HEK293 (cell line): ENCODE results near the gene ANKH.

Source experiments
- EGR2 ChIP-seq: fragments of 450-650 bp; formaldehyde crosslinking; IDR thresholded peaks from 2 replicates; pipeline ENCODE4 v1.5.1; 2016; ENCODE audit warnings: low read depth, missing biosample characterization, missing genetic modification characterization
- GLI4 ChIP-seq: fragments of 450-650 bp; formaldehyde crosslinking; IDR thresholded peaks from 2 replicates; pipeline ENCODE4 v1.5.1; 2016; ENCODE audit warnings: missing biosample characterization, missing genetic modification characterization
- HOXC10 ChIP-seq: sonication (generic); formaldehyde crosslinking; IDR thresholded peaks from 2 replicates; pipeline ENCODE4 v1.8.1; 2023; ENCODE audit warnings: mild to moderate bottlenecking, missing genetic modification reagents
- KLF8 ChIP-seq: fragments of 450-650 bp; formaldehyde crosslinking; IDR thresholded peaks from 2 replicates; pipeline ENCODE4 v1.5.1; 2016; ENCODE audit warnings: missing biosample characterization, missing genetic modification characterization
- SETDB1 ChIP-seq: IDR thresholded peaks from one replicate; pipeline ENCODE4 v1.6.1; 2017; ENCODE audit warnings: mild to moderate bottlenecking, low read length, moderate library complexity, mixed read lengths; ENCODE audit not compliant: insufficient read length
- SP2 ChIP-seq: fragments of 450-650 bp; formaldehyde crosslinking; IDR thresholded peaks from 2 replicates; pipeline ENCODE4 v1.5.1; 2016; ENCODE audit warnings: missing biosample characterization, missing genetic modification characterization
- ZBTB8A ChIP-seq: fragments of 450-650 bp; formaldehyde crosslinking; IDR thresholded peaks from 2 replicates; pipeline ENCODE4 v1.5.1; 2016; ENCODE audit warnings: missing biosample characterization, missing genetic modification characterization
- ZNF114 ChIP-seq: fragments of 450-650 bp; formaldehyde crosslinking; IDR thresholded peaks from 2 replicates; pipeline ENCODE4 v1.5.0; 2017; ENCODE audit warnings: missing biosample characterization, missing genetic modification characterization
- ZNF146 ChIP-seq: fragments of 450-650 bp; formaldehyde crosslinking; IDR thresholded peaks from 2 replicates; pipeline ENCODE4 v1.5.1; 2016; ENCODE audit warnings: missing biosample characterization, missing genetic modification characterization
- ZNF223 ChIP-seq: fragments of 450-650 bp; formaldehyde crosslinking; IDR thresholded peaks from 2 replicates; pipeline ENCODE4 v1.5.1; 2016; ENCODE audit warnings: missing biosample characterization, missing genetic modification characterization
- ZNF302 ChIP-seq: fragments of 450-650 bp; formaldehyde crosslinking; IDR thresholded peaks from 2 replicates; pipeline ENCODE4 v1.5.1; 2016; ENCODE audit warnings: missing biosample characterization, missing genetic modification characterization, low read depth
- ZNF341 ChIP-seq: fragments of 450-650 bp; formaldehyde crosslinking; IDR thresholded peaks from 2 replicates; pipeline ENCODE4; 2016; ENCODE audit warnings: low read depth, missing biosample characterization, missing genetic modification characterization
- ZNF37A ChIP-seq: fragments of 450-650 bp; IDR thresholded peaks from 2 replicates; pipeline ENCODE4 v1.5.1; 2018; ENCODE audit warnings: missing biosample characterization, missing genetic modification characterization
- ZNF610 ChIP-seq: fragments of 450-650 bp; formaldehyde crosslinking; IDR thresholded peaks from 2 replicates; pipeline ENCODE4 v1.5.1; 2016; ENCODE audit warnings: missing biosample characterization, missing genetic modification characterization, borderline replicate concordance
- ZNF837 ChIP-seq: fragments of 450-650 bp; formaldehyde crosslinking; IDR thresholded peaks from 2 replicates; pipeline ENCODE4 v1.5.1; 2016; ENCODE audit warnings: missing biosample characterization, missing genetic modification characterization
- TF ChIP-seq, protein P1 (sequence below): fragments of 450-650 bp; formaldehyde crosslinking; IDR thresholded peaks from 2 replicates; pipeline ENCODE4 v1.5.1; 2017; ENCODE audit warnings: missing biosample characterization, missing genetic modification characterization
- TF ChIP-seq, protein P2 (sequence below): fragments of 450-650 bp; formaldehyde crosslinking; IDR thresholded peaks from 2 replicates; pipeline ENCODE4 v1.5.1; 2016; ENCODE audit warnings: missing biosample characterization, missing genetic modification characterization
- TF ChIP-seq, protein P3 (sequence below): fragments of 450-650 bp; formaldehyde crosslinking; IDR thresholded peaks from 2 replicates; pipeline ENCODE4 v1.5.1; 2016; ENCODE audit warnings: missing biosample characterization, missing genetic modification characterization
- TF ChIP-seq, protein P4 (sequence below): fragments of 450-650 bp; formaldehyde crosslinking; IDR thresholded peaks from 2 replicates; pipeline ENCODE4 v1.5.1; 2017; ENCODE audit warnings: missing biosample characterization, missing genetic modification characterization

Gene ANKH

DNA sequence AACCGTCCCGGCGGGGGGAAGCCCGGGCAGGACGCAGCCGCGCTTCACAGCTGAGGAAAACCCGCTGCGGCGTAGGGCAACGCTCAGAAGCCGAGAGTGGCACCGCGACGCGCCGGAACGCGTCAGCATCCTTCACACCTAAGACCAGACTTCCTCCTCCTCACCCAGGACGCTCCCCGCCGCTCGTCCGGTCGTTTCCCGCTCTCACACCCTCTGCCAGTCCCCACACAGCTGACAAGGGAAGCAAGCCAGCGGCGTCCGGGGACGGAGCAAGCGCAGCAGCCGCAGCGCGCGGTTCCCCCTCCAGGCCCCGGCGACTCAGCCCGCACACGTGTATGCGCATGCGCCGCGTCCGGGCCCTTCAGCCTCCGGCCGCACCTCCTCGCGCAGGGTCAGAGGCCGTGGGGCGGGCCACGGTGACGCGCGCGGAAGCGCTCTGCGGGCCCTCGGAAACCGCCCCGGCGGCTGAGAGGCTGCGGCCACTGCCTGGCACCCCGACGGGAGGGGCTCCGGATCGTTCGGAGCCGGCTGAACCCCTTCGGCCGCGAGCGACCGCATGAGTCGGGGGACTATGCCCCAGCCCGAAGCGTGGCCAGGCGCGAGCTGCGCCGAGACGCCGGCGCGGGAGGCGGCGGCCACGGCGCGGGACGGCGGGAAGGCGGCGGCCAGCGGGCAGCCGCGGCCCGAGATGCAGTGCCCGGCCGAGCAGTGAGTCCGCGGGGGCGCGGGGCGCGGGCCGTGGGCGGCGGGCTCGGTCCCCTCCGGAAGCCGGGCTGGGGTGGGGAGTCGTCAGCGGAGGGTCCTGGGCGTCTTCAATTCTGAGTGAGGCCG, 207.1 kb downstream of the ANKH start, which contains the start of gene OTULIN (continued):
- TF ChIP-seq SETDB1 (peak; percentile 55), ZNF146 (tag by site-specific recombination) (peak; percentile 30; the same call in 1 of the 2 replicates), EGR2 (tag by site-specific recombination) (0 out of 2 replicates have a peak, but pooled peaks have one; percentile 35), ZNF114 (no peak), ZBTB8A (tag by site-specific recombination) (peak; percentile 81), ZNF341 (tag by site-specific recombination) (peak; percentile 92), KLF8 (tag by site-specific recombination) (peak; percentile 89; the same call in 1 of the 2 replicates), ZNF610 (tag by site-specific recombination) (peak; percentile 96), HOXC10 (CRISPR knock-in tag) (peak; percentile 17; the same call in 1 of the 2 replicates), GLI4 (tag by site-specific recombination) (no peak; the same call in none of the 2 replicates), ZNF37A (no peak), ZNF837 (tag by site-specific recombination) (no peak), ZNF223 (tag by site-specific recombination) (no peak), SP2 (tag by site-specific recombination) (peak; percentile 77), ZNF302 (no peak)
- TF ChIP-seq, protein P1, sequence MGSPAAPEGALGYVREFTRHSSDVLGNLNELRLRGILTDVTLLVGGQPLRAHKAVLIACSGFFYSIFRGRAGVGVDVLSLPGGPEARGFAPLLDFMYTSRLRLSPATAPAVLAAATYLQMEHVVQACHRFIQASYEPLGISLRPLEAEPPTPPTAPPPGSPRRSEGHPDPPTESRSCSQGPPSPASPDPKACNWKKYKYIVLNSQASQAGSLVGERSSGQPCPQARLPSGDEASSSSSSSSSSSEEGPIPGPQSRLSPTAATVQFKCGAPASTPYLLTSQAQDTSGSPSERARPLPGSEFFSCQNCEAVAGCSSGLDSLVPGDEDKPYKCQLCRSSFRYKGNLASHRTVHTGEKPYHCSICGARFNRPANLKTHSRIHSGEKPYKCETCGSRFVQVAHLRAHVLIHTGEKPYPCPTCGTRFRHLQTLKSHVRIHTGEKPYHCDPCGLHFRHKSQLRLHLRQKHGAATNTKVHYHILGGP, result no peak
- TF ChIP-seq, protein P2, sequence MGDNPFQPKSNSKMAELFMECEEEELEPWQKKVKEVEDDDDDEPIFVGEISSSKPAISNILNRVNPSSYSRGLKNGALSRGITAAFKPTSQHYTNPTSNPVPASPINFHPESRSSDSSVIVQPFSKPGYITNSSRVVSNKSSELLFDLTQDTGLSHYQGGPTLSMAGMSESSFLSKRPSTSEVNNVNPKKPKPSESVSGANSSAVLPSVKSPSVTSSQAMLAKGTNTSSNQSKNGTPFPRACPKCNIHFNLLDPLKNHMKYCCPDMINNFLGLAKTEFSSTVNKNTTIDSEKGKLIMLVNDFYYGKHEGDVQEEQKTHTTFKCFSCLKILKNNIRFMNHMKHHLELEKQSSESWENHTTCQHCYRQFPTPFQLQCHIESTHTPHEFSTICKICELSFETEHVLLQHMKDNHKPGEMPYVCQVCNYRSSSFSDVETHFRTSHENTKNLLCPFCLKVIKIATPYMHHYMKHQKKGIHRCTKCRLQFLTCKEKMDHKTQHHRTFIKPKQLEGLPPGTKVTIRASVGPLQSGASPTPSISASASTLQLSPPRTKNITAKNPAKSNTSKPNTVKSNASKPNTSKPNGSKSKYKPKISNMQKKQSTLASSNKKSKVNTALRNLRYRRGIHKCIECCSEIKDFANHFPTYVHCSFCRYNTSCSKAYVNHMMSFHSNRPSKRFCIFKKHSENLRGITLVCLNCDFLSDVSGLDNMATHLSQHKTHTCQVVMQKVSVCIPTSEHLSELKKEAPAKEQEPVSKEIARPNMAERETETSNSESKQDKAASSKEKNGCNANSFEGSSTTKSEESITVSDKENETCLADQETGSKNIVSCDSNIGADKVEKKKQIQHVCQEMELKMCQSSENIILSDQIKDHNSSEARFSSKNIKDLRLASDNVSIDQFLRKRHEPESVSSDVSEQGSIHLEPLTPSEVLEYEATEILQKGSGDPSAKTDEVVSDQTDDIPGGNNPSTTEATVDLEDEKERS (tag by site-specific recombination), result peak; percentile 89
- TF ChIP-seq, protein P3, sequence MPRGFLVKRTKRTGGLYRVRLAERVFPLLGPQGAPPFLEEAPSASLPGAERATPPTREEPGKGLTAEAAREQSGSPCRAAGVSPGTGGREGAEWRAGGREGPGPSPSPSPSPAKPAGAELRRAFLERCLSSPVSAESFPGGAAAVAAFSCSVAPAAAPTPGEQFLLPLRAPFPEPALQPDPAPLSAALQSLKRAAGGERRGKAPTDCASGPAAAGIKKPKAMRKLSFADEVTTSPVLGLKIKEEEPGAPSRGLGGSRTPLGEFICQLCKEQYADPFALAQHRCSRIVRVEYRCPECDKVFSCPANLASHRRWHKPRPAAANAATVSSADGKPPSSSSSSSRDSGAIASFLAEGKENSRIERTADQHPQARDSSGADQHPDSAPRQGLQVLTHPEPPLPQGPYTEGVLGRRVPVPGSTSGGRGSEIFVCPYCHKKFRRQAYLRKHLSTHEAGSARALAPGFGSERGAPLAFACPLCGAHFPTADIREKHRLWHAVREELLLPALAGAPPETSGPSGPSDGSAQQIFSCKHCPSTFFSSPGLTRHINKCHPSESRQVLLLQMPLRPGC (tag by site-specific recombination), result peak; percentile 83; the same call in 1 of the 2 replicates
- TF ChIP-seq, protein P4, sequence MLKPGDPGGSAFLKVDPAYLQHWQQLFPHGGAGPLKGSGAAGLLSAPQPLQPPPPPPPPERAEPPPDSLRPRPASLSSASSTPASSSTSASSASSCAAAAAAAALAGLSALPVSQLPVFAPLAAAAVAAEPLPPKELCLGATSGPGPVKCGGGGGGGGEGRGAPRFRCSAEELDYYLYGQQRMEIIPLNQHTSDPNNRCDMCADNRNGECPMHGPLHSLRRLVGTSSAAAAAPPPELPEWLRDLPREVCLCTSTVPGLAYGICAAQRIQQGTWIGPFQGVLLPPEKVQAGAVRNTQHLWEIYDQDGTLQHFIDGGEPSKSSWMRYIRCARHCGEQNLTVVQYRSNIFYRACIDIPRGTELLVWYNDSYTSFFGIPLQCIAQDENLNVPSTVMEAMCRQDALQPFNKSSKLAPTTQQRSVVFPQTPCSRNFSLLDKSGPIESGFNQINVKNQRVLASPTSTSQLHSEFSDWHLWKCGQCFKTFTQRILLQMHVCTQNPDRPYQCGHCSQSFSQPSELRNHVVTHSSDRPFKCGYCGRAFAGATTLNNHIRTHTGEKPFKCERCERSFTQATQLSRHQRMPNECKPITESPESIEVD (tag by site-specific recombination), result no peak
